Measurements from ENCODE around the gene HHATL. TPM values are rescaled to one million over a fixed set of nuclear protein-coding genes. Genes with fewer than 3 reads are reported as not detected.

HHATL gene
- total RNA-seq, 6 experiments from 2014 or later = not detected

- Mint-ChIP-seq H3K9me3 (no peaks in the 10 kb centered on the region), H3K4me3 (no peak overlapping the region), H3K27me3 (ENCODE audit: insufficient read depth) (peaks cover 4% of the 10 kb centered on the region; the same call in 1 of the 2 replicates), H3K27ac (no peak overlapping the region), H3K4me1 (ENCODE audit: low read depth) (peaks cover 19% of the 10 kb centered on the region), H3K36me3 (ENCODE audit: low read depth) (peaks cover 14% of the 10 kb centered on the region; the same call in 1 of the 2 replicates)
- TF ChIP-seq CTCF (IDR thresholded peaks at IDR 0.05) = no peak
- DNase-seq = no peak
Observed at GRCh38 chr3:42663581-42664437, 38.8 kb downstream of the HHATL start.

GRCh38 chr3:42662813-42663535 lies 39.6 kb downstream of the HHATL start:
- no peaks in the 10 kb centered on the region for H3K9me3 Mint-ChIP-seq
- H3K4me1 Mint-ChIP-seq (ENCODE audit: low read depth) = peaks cover 19% of the 10 kb centered on the region
- peaks cover 14% of the 10 kb centered on the region; the same call in 1 of the 2 replicates for H3K36me3 Mint-ChIP-seq (ENCODE audit: low read depth)
- H3K27ac Mint-ChIP-seq = no peak overlapping the region
- no peaks in the 10 kb centered on the region; the same call in 1 of the 2 replicates for H3K27me3 Mint-ChIP-seq (ENCODE audit: insufficient read depth)
- H3K4me3 Mint-ChIP-seq = no peak overlapping the region
- TF ChIP-seq CTCF (IDR thresholded peaks at IDR 0.05) = no peak
- DNase-seq = no peak

- H3K27me3 Mint-ChIP-seq (ENCODE audit: insufficient read depth) = peaks cover 2% of the 10 kb centered on the region
- TF ChIP-seq CTCF (IDR thresholded peaks at IDR 0.05) = no peak
- no peak overlapping the region for H3K27ac Mint-ChIP-seq
- no peak overlapping the region for H3K4me3 Mint-ChIP-seq
- peaks cover 14% of the 10 kb centered on the region; the same call in 1 of the 2 replicates for H3K36me3 Mint-ChIP-seq (ENCODE audit: low read depth)
- H3K4me1 Mint-ChIP-seq (ENCODE audit: low read depth) = peaks cover 13% of the 10 kb centered on the region
- DNase-seq = no peak
- no peaks in the 10 kb centered on the region for H3K9me3 Mint-ChIP-seq
Observed at GRCh38 chr3:42662037-42662812, 40.4 kb downstream of the HHATL start.

GRCh38 chr3:42661593-42662022 lies 41.0 kb downstream of the HHATL start:
- Mint-ChIP-seq H3K4me3 (no peak overlapping the region), H3K27me3 (ENCODE audit: insufficient read depth) (peaks cover 2% of the 10 kb centered on the region), H3K4me1 (ENCODE audit: low read depth) (peaks cover 13% of the 10 kb centered on the region), H3K27ac (no peak overlapping the region), H3K9me3 (no peaks in the 10 kb centered on the region), H3K36me3 (ENCODE audit: low read depth) (peaks cover 14% of the 10 kb centered on the region; the same call in 1 of the 2 replicates)
- no peak for TF ChIP-seq CTCF (IDR thresholded peaks at IDR 0.05)
- no peak for DNase-seq

- Mint-ChIP-seq H3K27me3 (ENCODE audit: insufficient read depth) (peaks cover 2% of the 10 kb centered on the region), H3K4me3 (no peak overlapping the region), H3K27ac (no peak overlapping the region), H3K36me3 (ENCODE audit: low read depth) (peaks cover 14% of the 10 kb centered on the region; the same call in 1 of the 2 replicates), H3K4me1 (ENCODE audit: low read depth) (peaks cover 20% of the 10 kb centered on the region), H3K9me3 (no peaks in the 10 kb centered on the region)
- DNase-seq = no peak
- peak; percentile 47 for TF ChIP-seq CTCF (IDR thresholded peaks at IDR 0.05)
Observed at GRCh38 chr3:42660898-42661297, 41.7 kb downstream of the HHATL start.
